ENCODE measurements around the gene ITGA8.
"Not testable (repeated sequence)": the region's sequence is repeated elsewhere in the genome, so short reads cannot be mapped to it uniquely, and the experiment has no call there.

The ITGA8 gene

GRCh38 chr10:15609246-15609645 is 110.5 kb downstream of the ITGA8 start:
- DNase-seq (ENCODE audit: low read depth) = no peak

GRCh38 chr10:15606377-15606776 is 113.3 kb downstream of the ITGA8 start:
- no peak for DNase-seq (ENCODE audit: low read depth)

GRCh38 chr10:15605740-15606369 is 113.9 kb downstream of the ITGA8 start:
- DNase-seq (ENCODE audit: low read depth) = no peak

- no peak for DNase-seq (ENCODE audit: low read depth)
These were observed 116.2 kb downstream of the ITGA8 start for GRCh38 chr10:15603446-15604011.

- no peak for DNase-seq (ENCODE audit: low read depth)
These were observed 117.9 kb downstream of the ITGA8 start for GRCh38 chr10:15601819-15602218.

- no peak for DNase-seq (ENCODE audit: low read depth)
These were observed 124.5 kb downstream of the ITGA8 start for GRCh38 chr10:15595260-15595659.

GRCh38 chr10:15591937-15592336 is 127.8 kb downstream of the ITGA8 start:
- DNase-seq (ENCODE audit: low read depth) = no peak

- DNase-seq (ENCODE audit: low read depth) = no peak
These were observed 128.3 kb downstream of the ITGA8 start for GRCh38 chr10:15591431-15591830.

GRCh38 chr10:15588635-15589508 is 130.8 kb downstream of the ITGA8 start:
- DNase-seq (ENCODE audit: low read depth) = no peak

- no peak for DNase-seq (ENCODE audit: low read depth)
These were observed 131.6 kb downstream of the ITGA8 start for GRCh38 chr10:15588151-15588550.

- DNase-seq (ENCODE audit: low read depth) = no peak
These were observed 132.5 kb downstream of the ITGA8 start for GRCh38 chr10:15587271-15587670.

GRCh38 chr10:15585303-15585715 is 134.4 kb downstream of the ITGA8 start:
- DNase-seq (ENCODE audit: low read depth) = no peak

GRCh38 chr10:15582972-15583371 is 136.8 kb downstream of the ITGA8 start:
- not testable (repeated sequence) for DNase-seq (ENCODE audit: low read depth)

- DNase-seq (ENCODE audit: low read depth) = no peak
These were observed 140.1 kb downstream of the ITGA8 start for GRCh38 chr10:15579605-15580004.

- DNase-seq (ENCODE audit: low read depth) = no peak
These were observed 147.1 kb downstream of the ITGA8 start for GRCh38 chr10:15572531-15573045.

- DNase-seq (ENCODE audit: low read depth) = no peak
These were observed 148.1 kb downstream of the ITGA8 start for GRCh38 chr10:15571575-15571974.

GRCh38 chr10:15570738-15571339 is 148.9 kb downstream of the ITGA8 start:
- DNase-seq (ENCODE audit: low read depth) = no peak

- DNase-seq (ENCODE audit: low read depth) = no peak
These were observed 151.8 kb downstream of the ITGA8 start for GRCh38 chr10:15567952-15568351.

GRCh38 chr10:15563246-15563645 is 156.5 kb downstream of the ITGA8 start:
- DNase-seq (ENCODE audit: low read depth) = no peak

- no peak for DNase-seq (ENCODE audit: low read depth)
These were observed 157.1 kb downstream of the ITGA8 start for GRCh38 chr10:15562578-15562977.

- no peak for DNase-seq (ENCODE audit: low read depth)
These were observed 157.6 kb downstream of the ITGA8 start for GRCh38 chr10:15562116-15562515.

- DNase-seq (ENCODE audit: low read depth) = no peak
These were observed 161.6 kb downstream of the ITGA8 start for GRCh38 chr10:15558136-15558535.

Measured in stimulated activated CD8-positive, alpha-beta memory T cell treated with anti-CD3 and anti-CD28 coated beads, Interleukin-12 subunit alpha, Interleukin-12 subunit beta, amount 100 ng/mL, for 4 hours (primary cell).